GM19193 (cell line): Measurements from ENCODE around the gene XCL2.

Experiments used
- POLR2A ChIP-seq: IDR thresholded peaks from 4 replicates; pipeline ENCODE4 v1.6.1; 2011; ENCODE audit not compliant: insufficient read depth, insufficient read length; ENCODE audit errors: extremely low read depth

Gene XCL2

GRCh38 chr1:168520832-168521231 is 23.0 kb downstream of the XCL2 start:
- TF ChIP-seq POLR2A, result no peak

GRCh38 chr1:168520052-168520751 is 23.6 kb downstream of the XCL2 start:
- TF ChIP-seq POLR2A, result no peak

- TF ChIP-seq POLR2A, result no peak
Measured at GRCh38 chr1:168518813-168519212, 25.0 kb downstream of the XCL2 start.

- no peak for TF ChIP-seq POLR2A
Measured at GRCh38 chr1:168518201-168518689, 25.6 kb downstream of the XCL2 start.

GRCh38 chr1:168514455-168514854 is 29.3 kb downstream of the XCL2 start:
- TF ChIP-seq POLR2A, result no peak

GRCh38 chr1:168513656-168514404 is 30.0 kb downstream of the XCL2 start:
- no peak for TF ChIP-seq POLR2A

- no peak for TF ChIP-seq POLR2A
Measured at GRCh38 chr1:168512864-168513595, 30.8 kb downstream of the XCL2 start.

GRCh38 chr1:168509875-168510791 is 33.7 kb downstream of the XCL2 start:
- no peak for TF ChIP-seq POLR2A

- no peak for TF ChIP-seq POLR2A
Measured at GRCh38 chr1:168509210-168509609, 34.6 kb downstream of the XCL2 start.

- TF ChIP-seq POLR2A, result no peak
Measured at GRCh38 chr1:168507828-168508227, 36.0 kb downstream of the XCL2 start.

GRCh38 chr1:168507231-168507630 is 36.6 kb downstream of the XCL2 start:
- no peak for TF ChIP-seq POLR2A

- TF ChIP-seq POLR2A, result no peak
Measured at GRCh38 chr1:168506204-168506819, 37.5 kb downstream of the XCL2 start.

- no peak for TF ChIP-seq POLR2A
Measured at GRCh38 chr1:168505006-168505405, 38.8 kb downstream of the XCL2 start.

- TF ChIP-seq POLR2A, result no peak
Measured at GRCh38 chr1:168504064-168504837, 39.5 kb downstream of the XCL2 start.

GRCh38 chr1:168499688-168500049 is 44.1 kb downstream of the XCL2 start:
- no peak for TF ChIP-seq POLR2A
